ENCODE measurements around the gene LRPAP1. TPM values are rescaled to one million over a fixed set of nuclear protein-coding genes. Genes with fewer than 3 reads are reported as not detected.

LRPAP1 gene
- total RNA-seq, 1 donor from 2014 or later = 152 TPM

DNA sequence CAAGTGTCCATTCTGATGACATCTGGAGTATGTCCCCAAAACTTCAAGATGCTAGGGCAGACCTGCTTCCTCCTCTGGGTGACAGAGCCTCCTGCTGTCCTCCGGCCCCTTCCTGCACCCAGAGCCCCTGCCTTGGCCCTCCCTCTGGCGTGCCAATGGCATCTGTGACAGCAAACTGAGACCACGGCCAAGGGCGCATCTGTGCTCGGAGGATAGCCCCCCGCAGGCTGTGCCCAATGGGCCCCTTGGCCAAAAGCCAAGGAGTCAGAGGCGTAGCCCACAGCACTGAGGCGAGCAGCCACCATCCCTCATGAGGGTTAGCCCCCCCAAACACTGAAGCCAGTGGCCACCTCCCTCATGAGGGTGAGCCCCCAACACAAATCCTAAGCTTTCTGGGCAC lies 7.9 kb downstream of the LRPAP1 start:
- Mint-ChIP-seq H3K36me3 (no peaks in the 10 kb centered on the region), H3K27ac (no peak overlapping the region), H3K27me3 (no peaks in the 10 kb centered on the region), H3K4me3 (no peak overlapping the region), H3K9me3 (no peaks in the 10 kb centered on the region), H3K4me1 (ENCODE audit: unreplicated experiment) (no peaks in the 10 kb centered on the region)
- TF ChIP-seq, protein P1, sequence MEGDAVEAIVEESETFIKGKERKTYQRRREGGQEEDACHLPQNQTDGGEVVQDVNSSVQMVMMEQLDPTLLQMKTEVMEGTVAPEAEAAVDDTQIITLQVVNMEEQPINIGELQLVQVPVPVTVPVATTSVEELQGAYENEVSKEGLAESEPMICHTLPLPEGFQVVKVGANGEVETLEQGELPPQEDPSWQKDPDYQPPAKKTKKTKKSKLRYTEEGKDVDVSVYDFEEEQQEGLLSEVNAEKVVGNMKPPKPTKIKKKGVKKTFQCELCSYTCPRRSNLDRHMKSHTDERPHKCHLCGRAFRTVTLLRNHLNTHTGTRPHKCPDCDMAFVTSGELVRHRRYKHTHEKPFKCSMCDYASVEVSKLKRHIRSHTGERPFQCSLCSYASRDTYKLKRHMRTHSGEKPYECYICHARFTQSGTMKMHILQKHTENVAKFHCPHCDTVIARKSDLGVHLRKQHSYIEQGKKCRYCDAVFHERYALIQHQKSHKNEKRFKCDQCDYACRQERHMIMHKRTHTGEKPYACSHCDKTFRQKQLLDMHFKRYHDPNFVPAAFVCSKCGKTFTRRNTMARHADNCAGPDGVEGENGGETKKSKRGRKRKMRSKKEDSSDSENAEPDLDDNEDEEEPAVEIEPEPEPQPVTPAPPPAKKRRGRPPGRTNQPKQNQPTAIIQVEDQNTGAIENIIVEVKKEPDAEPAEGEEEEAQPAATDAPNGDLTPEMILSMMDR (conservative IDR thresholded peaks at IDR 0.05) = no peak
- DNase-seq (ENCODE audit: extremely low spot score, unreplicated experiment) = no peak

DNA sequence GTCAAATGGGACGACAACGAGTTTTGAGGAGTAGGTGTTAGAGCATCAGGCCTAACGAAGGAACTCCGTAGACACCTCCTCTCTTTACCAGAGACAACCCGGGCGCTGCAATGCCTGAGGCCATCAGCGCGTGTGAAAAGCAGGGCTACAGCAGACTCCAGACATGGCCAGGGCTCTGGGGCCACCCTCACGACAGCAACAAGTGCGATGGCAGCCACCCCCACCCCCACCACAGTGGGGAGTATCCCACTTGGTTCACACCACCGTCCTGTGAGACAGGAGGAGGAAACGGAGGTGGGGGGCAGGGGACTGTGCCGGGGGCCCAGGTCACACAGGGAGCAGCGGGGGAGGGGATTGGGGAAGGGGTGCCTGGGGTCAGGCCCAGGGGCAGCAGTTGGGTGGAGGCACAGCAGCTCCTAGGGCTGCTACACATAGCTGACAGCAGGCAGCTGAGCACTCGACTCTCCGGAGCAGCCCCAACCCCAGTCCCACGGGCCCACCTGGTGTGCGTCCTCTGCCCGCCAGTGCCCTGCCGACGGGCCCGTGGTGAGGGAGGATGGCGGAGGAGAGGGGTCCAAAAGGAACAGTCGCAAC lies 8.5 kb downstream of the LRPAP1 start:
- TF ChIP-seq, protein P1 (conservative IDR thresholded peaks at IDR 0.05) = no peak
- Mint-ChIP-seq H3K4me1 (ENCODE audit: unreplicated experiment) (no peaks in the 10 kb centered on the region), H3K27me3 (no peaks in the 10 kb centered on the region), H3K27ac (no peak overlapping the region), H3K36me3 (no peaks in the 10 kb centered on the region), H3K9me3 (no peaks in the 10 kb centered on the region), H3K4me3 (no peak overlapping the region)
- DNase-seq (ENCODE audit: extremely low spot score, unreplicated experiment) = no peak

DNA sequence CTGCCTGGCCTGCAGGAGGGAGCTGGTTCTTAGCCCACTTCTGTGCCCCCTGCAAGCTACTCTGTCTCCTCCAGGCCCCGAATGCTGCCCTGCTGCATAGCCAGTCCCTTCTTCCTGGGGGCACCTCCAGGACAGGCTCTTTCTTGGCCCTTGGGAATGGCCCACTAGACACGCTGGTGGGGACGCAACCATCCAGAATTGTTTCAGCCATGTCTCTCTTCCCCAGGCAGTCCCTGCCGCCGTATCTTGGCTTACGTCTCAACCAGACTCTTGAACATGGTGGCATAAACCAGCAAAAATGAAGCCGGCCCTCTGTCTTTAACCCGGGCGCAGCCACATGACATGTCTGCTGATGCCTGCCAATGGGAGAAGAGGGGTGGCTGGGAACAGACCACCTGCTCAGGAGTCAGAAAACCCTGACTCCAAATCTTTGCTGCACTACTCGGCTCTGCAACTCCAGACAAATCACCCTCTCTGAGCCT lies 9.0 kb downstream of the LRPAP1 start:
- TF ChIP-seq, protein P1 (conservative IDR thresholded peaks at IDR 0.05) = no peak
- no peaks in the 10 kb centered on the region for H3K4me1 Mint-ChIP-seq (ENCODE audit: unreplicated experiment)
- DNase-seq (ENCODE audit: extremely low spot score, unreplicated experiment) = no peak
- no peak overlapping the region for H3K27ac Mint-ChIP-seq
- no peaks in the 10 kb centered on the region for H3K9me3 Mint-ChIP-seq
- H3K4me3 Mint-ChIP-seq = no peak overlapping the region
- H3K36me3 Mint-ChIP-seq = no peaks in the 10 kb centered on the region
- H3K27me3 Mint-ChIP-seq = no peaks in the 10 kb centered on the region

DNA sequence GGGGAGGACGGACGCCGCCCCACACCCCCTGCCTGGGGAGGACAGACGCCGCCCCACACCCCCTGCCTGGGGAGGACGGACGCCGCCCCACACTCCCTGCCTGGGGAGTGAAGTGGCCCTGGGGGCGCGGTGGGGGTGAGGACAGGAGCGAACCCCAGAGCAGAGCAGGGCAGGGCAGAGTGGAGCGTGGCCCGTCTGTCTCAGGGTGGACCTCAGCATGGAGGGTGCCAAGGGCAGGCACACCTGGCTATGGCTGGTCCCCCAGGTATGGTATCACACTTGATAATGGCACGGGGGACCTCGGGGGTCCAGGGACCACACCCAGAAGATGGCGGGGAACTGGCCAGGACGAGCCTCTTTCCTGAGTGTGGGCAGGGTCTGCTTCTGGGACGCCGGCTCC lies 9.6 kb downstream of the LRPAP1 start:
- TF ChIP-seq, protein P1 (conservative IDR thresholded peaks at IDR 0.05) = no peak
- Mint-ChIP-seq H3K27ac (no peak overlapping the region), H3K9me3 (no peaks in the 10 kb centered on the region), H3K4me3 (no peak overlapping the region), H3K36me3 (no peaks in the 10 kb centered on the region), H3K4me1 (ENCODE audit: unreplicated experiment) (no peaks in the 10 kb centered on the region), H3K27me3 (no peaks in the 10 kb centered on the region)
- DNase-seq (ENCODE audit: extremely low spot score, unreplicated experiment) = no peak

DNA sequence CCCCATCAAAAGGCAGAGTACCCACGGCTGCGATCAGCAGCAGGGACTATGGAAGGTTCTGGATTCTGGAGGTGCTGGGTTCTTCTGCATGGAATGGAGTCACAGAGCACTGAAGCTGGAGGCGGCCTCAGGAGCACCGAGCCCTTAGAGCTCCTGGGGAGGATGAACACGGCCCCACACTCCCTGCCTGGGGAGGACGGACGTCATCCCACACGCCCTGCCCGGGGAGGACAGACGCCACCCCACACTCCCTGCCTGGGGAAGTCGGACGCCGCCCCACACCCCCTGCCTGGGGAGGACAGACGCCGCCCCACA lies 9.9 kb downstream of the LRPAP1 start:
- no peaks in the 10 kb centered on the region for H3K9me3 Mint-ChIP-seq
- H3K36me3 Mint-ChIP-seq = no peaks in the 10 kb centered on the region
- no peak for DNase-seq (ENCODE audit: extremely low spot score, unreplicated experiment)
- no peak overlapping the region for H3K4me3 Mint-ChIP-seq
- no peak overlapping the region for H3K27ac Mint-ChIP-seq
- no peaks in the 10 kb centered on the region for H3K4me1 Mint-ChIP-seq (ENCODE audit: unreplicated experiment)
- TF ChIP-seq, protein P1 (conservative IDR thresholded peaks at IDR 0.05) = no peak
- H3K27me3 Mint-ChIP-seq = no peaks in the 10 kb centered on the region
